Measurements from ENCODE around the gene TPGS2.

Gene TPGS2

DNA sequence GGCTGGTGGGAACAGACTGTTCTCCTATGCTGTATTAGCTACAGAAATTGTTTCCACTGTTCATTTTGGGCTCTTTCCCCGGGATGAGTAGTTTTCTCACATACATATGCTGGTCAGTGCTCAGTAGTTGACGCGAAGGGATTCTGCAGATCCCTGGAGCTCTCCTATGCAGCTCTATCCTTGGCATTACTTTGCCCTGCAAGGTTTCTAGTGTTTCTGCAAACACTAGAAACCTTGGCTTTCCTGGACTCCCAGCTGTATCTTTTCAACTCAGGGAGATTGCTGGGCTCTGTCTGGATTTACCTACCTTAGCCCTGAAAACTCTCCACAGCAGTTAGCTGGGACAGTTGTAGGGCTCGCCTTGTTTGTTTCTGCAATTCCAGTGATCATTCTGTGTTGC, 11.0 kb upstream of the TPGS2 start:
- Histone ChIP-seq H3K36me3 (ENCODE audit: low read length) (peaks cover 16% of the 10 kb centered on the region), H3K79me2 (ENCODE audit: insufficient read depth, low read length) (no peaks in the 10 kb centered on the region), H3K9me3 (ENCODE audit: insufficient read depth, low read length) (no peaks in the 10 kb centered on the region), H3K9me2 (replicated peaks; ENCODE audit: insufficient read depth, low read length) (no peaks in the 10 kb centered on the region), H3F3A (ENCODE audit: insufficient read depth) (no peaks in the 10 kb centered on the region), H3K27ac (ENCODE audit: low read depth, low read length) (no peak overlapping the region), H3K9ac (ENCODE audit: low read length) (no peak overlapping the region), H3K27me3 (ENCODE audit: low read length) (no peaks in the 10 kb centered on the region), H2AFZ (ENCODE audit: low read depth, low read length, severe bottlenecking) (no peak overlapping the region), H3K4me2 (ENCODE audit: low read depth, low read length, poor library complexity, severe bottlenecking) (no peak overlapping the region), H4K20me1 (ENCODE audit: low read depth, low read length) (no peaks in the 10 kb centered on the region), H3K4me3 (ENCODE audit: insufficient read depth, low read length, poor library complexity, severe bottlenecking) (no peak overlapping the region)
- TF ChIP-seq, protein P1, sequence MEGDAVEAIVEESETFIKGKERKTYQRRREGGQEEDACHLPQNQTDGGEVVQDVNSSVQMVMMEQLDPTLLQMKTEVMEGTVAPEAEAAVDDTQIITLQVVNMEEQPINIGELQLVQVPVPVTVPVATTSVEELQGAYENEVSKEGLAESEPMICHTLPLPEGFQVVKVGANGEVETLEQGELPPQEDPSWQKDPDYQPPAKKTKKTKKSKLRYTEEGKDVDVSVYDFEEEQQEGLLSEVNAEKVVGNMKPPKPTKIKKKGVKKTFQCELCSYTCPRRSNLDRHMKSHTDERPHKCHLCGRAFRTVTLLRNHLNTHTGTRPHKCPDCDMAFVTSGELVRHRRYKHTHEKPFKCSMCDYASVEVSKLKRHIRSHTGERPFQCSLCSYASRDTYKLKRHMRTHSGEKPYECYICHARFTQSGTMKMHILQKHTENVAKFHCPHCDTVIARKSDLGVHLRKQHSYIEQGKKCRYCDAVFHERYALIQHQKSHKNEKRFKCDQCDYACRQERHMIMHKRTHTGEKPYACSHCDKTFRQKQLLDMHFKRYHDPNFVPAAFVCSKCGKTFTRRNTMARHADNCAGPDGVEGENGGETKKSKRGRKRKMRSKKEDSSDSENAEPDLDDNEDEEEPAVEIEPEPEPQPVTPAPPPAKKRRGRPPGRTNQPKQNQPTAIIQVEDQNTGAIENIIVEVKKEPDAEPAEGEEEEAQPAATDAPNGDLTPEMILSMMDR (IDR thresholded peaks at IDR 0.05; ENCODE audit: insufficient read depth, low read length, poor library complexity, severe bottlenecking): no peak
- TF ChIP-seq EZH2phosphoT487 (conservative IDR thresholded peaks at IDR 0.05; ENCODE audit: low read length): no peak

DNA sequence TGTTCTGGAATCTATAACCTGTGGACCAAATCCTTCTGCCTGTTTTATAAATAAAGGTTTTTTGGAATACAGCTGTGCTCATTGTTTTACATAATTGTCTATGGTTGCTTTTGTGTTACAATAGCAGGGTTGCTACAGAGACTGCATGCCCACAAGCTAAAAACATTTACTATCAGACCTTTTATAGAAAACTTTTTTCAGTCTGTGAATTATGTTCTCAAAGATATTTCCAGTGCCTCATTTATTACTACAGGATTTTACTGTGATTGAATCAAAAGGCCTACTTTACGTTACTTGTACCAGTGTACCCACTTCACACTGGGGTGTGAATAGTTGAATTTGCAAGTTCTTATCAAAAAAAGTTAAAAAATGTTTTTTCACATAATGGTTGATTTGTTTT, 7.1 kb upstream of the TPGS2 start:
- no peaks in the 10 kb centered on the region for H3K27me3 ChIP-seq (ENCODE audit: low read length)
- no peaks in the 10 kb centered on the region for H3F3A ChIP-seq (ENCODE audit: insufficient read depth)
- no peaks in the 10 kb centered on the region for H3K79me2 ChIP-seq (ENCODE audit: insufficient read depth, low read length)
- H3K9ac ChIP-seq (ENCODE audit: low read length): no peak overlapping the region
- H3K27ac ChIP-seq (ENCODE audit: low read depth, low read length): no peak overlapping the region
- H3K36me3 ChIP-seq (ENCODE audit: low read length): peaks cover 16% of the 10 kb centered on the region
- H3K9me2 ChIP-seq (replicated peaks; ENCODE audit: insufficient read depth, low read length): no peaks in the 10 kb centered on the region
- TF ChIP-seq EZH2phosphoT487 (conservative IDR thresholded peaks at IDR 0.05; ENCODE audit: low read length): no peak
- TF ChIP-seq, protein P1 (IDR thresholded peaks at IDR 0.05; ENCODE audit: insufficient read depth, low read length, poor library complexity, severe bottlenecking): no peak
- no peak overlapping the region for H3K4me2 ChIP-seq (ENCODE audit: low read depth, low read length, poor library complexity, severe bottlenecking)
- H3K4me3 ChIP-seq (ENCODE audit: insufficient read depth, low read length, poor library complexity, severe bottlenecking): no peak overlapping the region
- H2AFZ ChIP-seq (ENCODE audit: low read depth, low read length, severe bottlenecking): no peak overlapping the region
- no peaks in the 10 kb centered on the region for H4K20me1 ChIP-seq (ENCODE audit: low read depth, low read length)
- no peaks in the 10 kb centered on the region for H3K9me3 ChIP-seq (ENCODE audit: insufficient read depth, low read length)

DNA sequence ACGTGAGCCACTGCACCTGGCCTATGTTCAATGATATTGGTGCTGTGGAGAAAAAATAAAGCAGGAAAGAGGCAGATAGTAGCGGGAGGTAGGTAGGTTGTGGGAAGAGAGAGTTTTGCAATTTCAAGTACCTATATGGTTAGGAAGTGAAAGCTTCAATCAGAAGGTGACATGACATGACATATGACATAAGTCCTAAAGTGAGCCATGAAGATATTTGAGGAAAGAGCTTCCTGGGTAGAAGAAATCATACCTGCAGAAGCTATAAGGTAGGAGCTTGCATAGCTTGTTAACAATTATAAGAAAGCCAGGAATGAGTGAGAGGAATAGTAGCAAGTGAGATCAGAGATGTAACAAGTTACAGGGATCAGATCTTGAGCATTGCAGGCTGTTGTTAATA, 4.3 kb upstream of the TPGS2 start:
- Histone ChIP-seq H3K9me2 (replicated peaks; ENCODE audit: insufficient read depth, low read length) (no peaks in the 10 kb centered on the region), H3K79me2 (ENCODE audit: insufficient read depth, low read length) (peaks cover 3% of the 10 kb centered on the region; the same call in 1 of the 2 replicates), H3F3A (ENCODE audit: insufficient read depth) (peaks cover 11% of the 10 kb centered on the region), H3K4me2 (ENCODE audit: low read depth, low read length, poor library complexity, severe bottlenecking) (no peak overlapping the region), H3K9ac (ENCODE audit: low read length) (no peak overlapping the region), H3K27ac (ENCODE audit: low read depth, low read length) (no peak overlapping the region), H3K4me3 (ENCODE audit: insufficient read depth, low read length, poor library complexity, severe bottlenecking) (no peak overlapping the region), H3K27me3 (ENCODE audit: low read length) (no peaks in the 10 kb centered on the region), H3K36me3 (ENCODE audit: low read length) (peaks cover 15% of the 10 kb centered on the region), H3K9me3 (ENCODE audit: insufficient read depth, low read length) (no peaks in the 10 kb centered on the region), H4K20me1 (ENCODE audit: low read depth, low read length) (no peaks in the 10 kb centered on the region), H2AFZ (ENCODE audit: low read depth, low read length, severe bottlenecking) (no peak overlapping the region)
- TF ChIP-seq EZH2phosphoT487 (conservative IDR thresholded peaks at IDR 0.05; ENCODE audit: low read length): no peak
- TF ChIP-seq, protein P1 (IDR thresholded peaks at IDR 0.05; ENCODE audit: insufficient read depth, low read length, poor library complexity, severe bottlenecking): no peak

Data from SU-DHL-6 (cell line).